Tibial nerve (tissue), 4 donors: ENCODE data around the gene KCNK6. TPM values are rescaled to one million over a fixed set of nuclear protein-coding genes. Genes with fewer than 3 reads are reported as not detected.
A peak's percentile ranks its signal among the peaks of the same experiment; 100 is the strongest.

ENCODE experiments used
- DNase-seq, 2 donors: peaks; one replicate each; pipeline ENCODE4 v3.0.0-alpha.2; 2019; ENCODE audit warnings: low spot score in 2 of 2
- H3K27ac ChIP-seq, 4 donors: fragments of 200-600 bp; sonication (generic) in 3 of 4; one replicate each; pipeline ENCODE4 v1.5.1; 2017 to 2019; ENCODE audit warnings: mild to moderate bottlenecking in 1 of 4
- H3K27me3 ChIP-seq, 2 donors: fragments of 200-600 bp; sonication (generic) in 1 of 2; one replicate each; pipeline versions ENCODE4 v1.5.1 to v1.6.0; 2017 to 2019
- H3K36me3 ChIP-seq, 3 donors: fragments of 200-600 bp; sonication (generic); one replicate each; pipeline ENCODE4 v1.5.1; 2018 to 2019
- H3K4me1 ChIP-seq, 4 donors: fragments of 200-600 bp; sonication (generic) in 3 of 4; one replicate each; pipeline ENCODE4 v1.5.1; 2017 to 2019
- H3K4me3 ChIP-seq, 4 donors: fragments of 200-600 bp; sonication (generic) in 3 of 4; one replicate each; pipeline ENCODE4 v1.5.1; 2017 to 2019; ENCODE audit warnings: mild to moderate bottlenecking in 1 of 4, moderate library complexity in 1 of 4
- H3K9me3 ChIP-seq, 4 donors: fragments of 200-600 bp; sonication (generic) in 3 of 4; one replicate each; pipeline ENCODE4 v1.5.1; 2017 to 2019
- CTCF ChIP-seq, 5 experiments: fragments of 200-600 bp in 3 of 5; fragments of 450-650 bp in 2 of 5; sonication (generic) in 3 of 5; IDR thresholded peaks; one replicate each; pipeline ENCODE4 v1.5.1; 2016 to 2019; ENCODE audit warnings: antibody characterized with exemption in 5 of 5, mild to moderate bottlenecking in 3 of 5, moderate library complexity in 2 of 5
- EP300 ChIP-seq, 2 donors: sonication (generic); formaldehyde crosslinking; IDR thresholded peaks; one replicate each; pipeline ENCODE4 v1.6.1; 2017; ENCODE audit warnings: antibody characterized with exemption in 2 of 2, mild to moderate bottlenecking in 1 of 2
- POLR2A ChIP-seq, 2 donors: fragments of 450-650 bp; IDR thresholded peaks; one replicate each; pipeline ENCODE4 v1.6.1; 2017; ENCODE audit warnings: antibody characterized with exemption in 2 of 2, mild to moderate bottlenecking in 2 of 2, moderate library complexity in 2 of 2
- WGBS, 2 donors: methylation state at CpG; one replicate each; pipeline ENCODE4 v1.1.5; 2018; 5-methylcytosine and 5-hydroxymethylcytosine counted together
- total RNA-seq, 4 donors: library from RNA; depleted of rRNA; stranded (reverse); fragments of >200 nt; gene quantifications; one replicate each; pipeline ENCODE4 v1.1.0, GENCODE V29; 2016

The KCNK6 gene
- total RNA-seq, 4 donors from 2014 or later = 2.6 to 5.4 (median 3.3) TPM

- no peak for DNase-seq
- TF ChIP-seq POLR2A (IDR thresholded peaks at IDR 0.05) (no peak), EP300 (IDR thresholded peaks at IDR 0.05) (no peak), CTCF (IDR thresholded peaks at IDR 0.05) (no peak)
- Histone ChIP-seq H3K4me1 (peaks cover 0 to 29% (median 11%) of the 10 kb centered on the region in 4 donors), H3K4me3 (peak overlapping the region in 1 of 4 donors; percentile 2), H3K9me3 (no peaks in the 10 kb centered on the region), H3K36me3 (peaks cover 0 to 12% (median 6%) of the 10 kb centered on the region in 3 donors), H3K27ac (peak overlapping the region in 1 of 4 donors; percentile 26), H3K27me3 (peaks cover 0 to 8% of the 10 kb centered on the region in 2 donors)
- 64 to 69% methylated on average over 11 of the region's 11 CpGs for WGBS, 2 donors
Observed at GRCh38 chr19:38321646-38322196, 2.1 kb downstream of the KCNK6 start.

GRCh38 chr19:38323291-38323690 is 3.6 kb downstream of the KCNK6 start:
- WGBS, 2 donors = 37% methylated on average over 7 of the region's 7 CpGs
- H3K4me3 ChIP-seq = no peak overlapping the region
- no peak overlapping the region for H3K27ac ChIP-seq
- peaks cover 0 to 8% of the 10 kb centered on the region in 2 donors for H3K27me3 ChIP-seq
- TF ChIP-seq POLR2A (IDR thresholded peaks at IDR 0.05) = no peak
- TF ChIP-seq CTCF (IDR thresholded peaks at IDR 0.05) = no peak
- TF ChIP-seq EP300 (IDR thresholded peaks at IDR 0.05) = no peak
- no peaks in the 10 kb centered on the region for H3K9me3 ChIP-seq
- H3K4me1 ChIP-seq = peaks cover 0 to 29% (median 11%) of the 10 kb centered on the region in 4 donors
- H3K36me3 ChIP-seq = peaks cover 0 to 28% (median 11%) of the 10 kb centered on the region in 3 donors
- no peak for DNase-seq

- no peak for DNase-seq
- H3K36me3 ChIP-seq = peaks cover 0 to 29% (median 11%) of the 10 kb centered on the region in 3 donors
- TF ChIP-seq EP300 (IDR thresholded peaks at IDR 0.05) (no peak), POLR2A (IDR thresholded peaks at IDR 0.05) (no peak)
- WGBS, 2 donors = 85 to 90% methylated on average over 4 of the region's 4 CpGs
- peaks cover 0 to 5% of the 10 kb centered on the region in 2 donors for H3K27me3 ChIP-seq
- H3K9me3 ChIP-seq = no peaks in the 10 kb centered on the region
- H3K27ac ChIP-seq = no peak overlapping the region
- H3K4me3 ChIP-seq = no peak overlapping the region
- H3K4me1 ChIP-seq = peaks cover 0 to 24% (median 7%) of the 10 kb centered on the region in 4 donors
Observed at GRCh38 chr19:38324431-38324830, 4.8 kb downstream of the KCNK6 start.

- Histone ChIP-seq H3K4me3 (no peak overlapping the region), H3K27ac (no peak overlapping the region), H3K36me3 (peaks cover 0 to 29% (median 11%) of the 10 kb centered on the region in 3 donors), H3K4me1 (peaks cover 0 to 2% (median 0%) of the 10 kb centered on the region in 4 donors), H3K27me3 (no peaks in the 10 kb centered on the region), H3K9me3 (no peaks in the 10 kb centered on the region)
- no peak for DNase-seq
- WGBS, 2 donors = 89 to 94% methylated on average over 19 to 20 of the region's 22 CpGs
- TF ChIP-seq CTCF (IDR thresholded peaks at IDR 0.05) = no peak
- TF ChIP-seq POLR2A (IDR thresholded peaks at IDR 0.05) = no peak
- no peak for TF ChIP-seq EP300 (IDR thresholded peaks at IDR 0.05)
Observed at GRCh38 chr19:38326591-38326990, 6.9 kb downstream of the KCNK6 start.

- H3K36me3 ChIP-seq = peaks cover 0 to 25% (median 11%) of the 10 kb centered on the region in 3 donors
- DNase-seq = no peak
- 86 to 92% methylated on average over 7 of the region's 7 CpGs for WGBS, 2 donors
- H3K27me3 ChIP-seq = no peaks in the 10 kb centered on the region
- H3K4me1 ChIP-seq = no peaks in the 10 kb centered on the region
- TF ChIP-seq EP300 (IDR thresholded peaks at IDR 0.05) (no peak), POLR2A (IDR thresholded peaks at IDR 0.05) (no peak), CTCF (IDR thresholded peaks at IDR 0.05) (no peak)
- H3K9me3 ChIP-seq = no peaks in the 10 kb centered on the region
- H3K27ac ChIP-seq = no peak overlapping the region
- no peak overlapping the region for H3K4me3 ChIP-seq
Observed at GRCh38 chr19:38329651-38330050, 10.0 kb downstream of the KCNK6 start.
